Ascending aorta (tissue), 2 donors: ENCODE measurements around the gene CTSE. TPM values are rescaled to one million over a fixed set of nuclear protein-coding genes. Genes with fewer than 3 reads are reported as not detected.

ENCODE experiments used
- DNase-seq, 2 donors: peaks; one replicate each; pipeline ENCODE4 v3.0.0-alpha.2; 2019; ENCODE audit warnings: low spot score in 2 of 2
- H3K27ac ChIP-seq, 2 donors: fragments of 200-600 bp; sonication (generic); one replicate each; pipeline ENCODE4 v1.5.1; 2016 to 2017; ENCODE audit warnings: mild to moderate bottlenecking in 1 of 2
- H3K27me3 ChIP-seq: fragments of 200-600 bp; sonication (generic); one replicate; pipeline ENCODE4 v1.5.1; 2017
- H3K36me3 ChIP-seq, 2 donors: fragments of 200-600 bp; sonication (generic); one replicate each; pipeline ENCODE4 v1.5.1; 2016
- H3K4me1 ChIP-seq, 2 donors: fragments of 200-600 bp; sonication (generic); one replicate each; pipeline ENCODE4 v1.5.1; 2016 to 2017; ENCODE audit warnings: mild to moderate bottlenecking in 1 of 2
- H3K4me3 ChIP-seq, 2 donors: fragments of 200-600 bp; sonication (generic); one replicate each; pipeline ENCODE4 v1.5.1; 2016 to 2017; ENCODE audit warnings: mild to moderate bottlenecking in 1 of 2
- H3K9me3 ChIP-seq, 2 donors: fragments of 200-600 bp; sonication (generic); one replicate each; pipeline ENCODE4 v1.5.1; 2016
- CTCF ChIP-seq, 3 experiments: fragments of 200-600 bp in 2 of 3; fragments of 450-650 bp in 1 of 3; sonication (generic) in 2 of 3; IDR thresholded peaks; one replicate each; pipeline ENCODE4 v1.5.1; 2016 to 2019; ENCODE audit warnings: antibody characterized with exemption in 3 of 3, mild to moderate bottlenecking in 1 of 3, moderate library complexity in 1 of 3
- intact Hi-C: fragments of 100-400 bp; cut with DNase I; formaldehyde crosslinking; loops from one replicate; pipeline ENCODE4 v1.15.1; 2023
- total RNA-seq: library from RNA; depleted of rRNA; stranded (reverse); fragments of >200 nt; gene quantifications from one replicate; pipeline ENCODE4 v1.1.0, GENCODE V29; 2016

CTSE gene
- not detected for total RNA-seq

- H3K9me3 ChIP-seq: no peaks in the 10 kb centered on the region
- TF ChIP-seq CTCF (IDR thresholded peaks at IDR 0.05): no peak
- no peak for DNase-seq
- no peak within 1 kb of the TSS for H3K4me3 ChIP-seq
- intact Hi-C loops: no loop called here
- H3K27me3 ChIP-seq: no peaks in the 10 kb centered on the region
- H3K4me1 ChIP-seq: no peaks in the 10 kb centered on the region
- no peaks in the 10 kb centered on the region for H3K36me3 ChIP-seq
- H3K27ac ChIP-seq: no peak within 1 kb of the TSS
These were observed at the start of gene CTSE for GRCh38 chr1:206023695-206024094. CTSE (minus strand) TSS chr1:206023895; CDS start chr1:206023791, 104 bp downstream.

DNA sequence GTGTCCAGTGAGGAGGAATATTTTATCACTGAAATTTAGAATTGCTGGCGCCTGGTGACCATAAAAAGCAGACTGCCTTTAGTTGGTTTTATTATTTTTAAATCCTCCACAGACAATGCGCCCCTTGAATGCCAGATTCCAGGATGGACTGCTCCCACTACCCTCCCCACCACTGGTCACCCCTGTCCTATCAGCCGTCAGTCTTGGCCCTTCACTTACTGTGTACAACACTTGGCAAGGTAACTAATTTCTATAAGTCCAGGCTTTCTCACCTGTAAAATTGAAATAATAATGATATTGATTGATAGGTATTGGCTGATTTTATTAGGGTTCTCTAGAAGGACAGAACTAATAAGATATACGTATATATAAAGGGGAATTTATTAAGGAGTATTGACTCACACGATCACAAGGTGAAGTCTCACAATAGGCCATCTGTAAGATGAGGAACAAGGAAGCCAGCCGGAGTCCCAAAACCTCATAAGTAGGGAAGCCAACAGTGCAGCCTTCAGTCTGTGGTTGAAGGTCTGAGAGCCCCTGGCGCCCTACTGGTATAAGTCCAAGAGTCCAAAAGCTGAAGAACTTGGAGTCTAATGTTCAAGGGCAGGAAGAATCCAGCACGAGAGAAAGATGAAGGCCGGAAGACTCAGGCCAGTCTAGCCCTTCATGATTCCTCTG lies 47.1 kb upstream of the CTSE start:
- DNase-seq: no peak
- Histone ChIP-seq H3K4me3 (no peak overlapping the region), H3K27me3 (no peaks in the 10 kb centered on the region), H3K4me1 (no peaks in the 10 kb centered on the region), H3K36me3 (no peaks in the 10 kb centered on the region), H3K9me3 (no peaks in the 10 kb centered on the region), H3K27ac (no peak overlapping the region)
- TF ChIP-seq CTCF (IDR thresholded peaks at IDR 0.05): no peak
- intact Hi-C loops: no loop called here

DNA sequence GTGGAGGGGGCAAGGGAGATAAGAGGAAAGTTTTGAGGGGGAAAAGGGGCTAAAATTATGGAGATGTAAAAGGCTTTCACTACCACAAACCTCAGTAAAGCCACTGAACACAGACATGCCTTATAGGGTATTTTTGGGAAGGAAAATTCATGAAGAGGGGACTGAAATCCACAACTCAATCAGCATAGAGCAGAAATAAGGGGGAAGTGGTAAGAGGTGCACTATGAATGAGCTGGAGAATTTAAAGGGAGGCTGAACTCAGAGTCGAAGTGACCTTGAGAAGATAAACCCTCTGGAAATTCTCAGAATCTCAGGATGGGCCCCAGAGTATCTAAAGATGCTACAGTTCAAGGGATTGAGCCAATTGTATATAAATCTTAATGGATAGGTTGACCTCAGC lies 44.6 kb upstream of the CTSE start:
- Histone ChIP-seq H3K4me3 (no peak overlapping the region), H3K9me3 (no peaks in the 10 kb centered on the region), H3K4me1 (no peaks in the 10 kb centered on the region), H3K27ac (no peak overlapping the region), H3K36me3 (no peaks in the 10 kb centered on the region), H3K27me3 (no peaks in the 10 kb centered on the region)
- no peak for TF ChIP-seq CTCF (IDR thresholded peaks at IDR 0.05)
- intact Hi-C loops: no loop called here
- no peak for DNase-seq

GRCh38 chr1:206067486-206068227 lies 44.0 kb upstream of the CTSE start:
- DNase-seq: no peak
- H3K4me3 ChIP-seq: no peak overlapping the region
- H3K4me1 ChIP-seq: no peaks in the 10 kb centered on the region
- no peaks in the 10 kb centered on the region for H3K36me3 ChIP-seq
- no peaks in the 10 kb centered on the region for H3K27me3 ChIP-seq
- intact Hi-C loops: no loop called here
- H3K27ac ChIP-seq: no peak overlapping the region
- no peak for TF ChIP-seq CTCF (IDR thresholded peaks at IDR 0.05)
- H3K9me3 ChIP-seq: no peaks in the 10 kb centered on the region

DNA sequence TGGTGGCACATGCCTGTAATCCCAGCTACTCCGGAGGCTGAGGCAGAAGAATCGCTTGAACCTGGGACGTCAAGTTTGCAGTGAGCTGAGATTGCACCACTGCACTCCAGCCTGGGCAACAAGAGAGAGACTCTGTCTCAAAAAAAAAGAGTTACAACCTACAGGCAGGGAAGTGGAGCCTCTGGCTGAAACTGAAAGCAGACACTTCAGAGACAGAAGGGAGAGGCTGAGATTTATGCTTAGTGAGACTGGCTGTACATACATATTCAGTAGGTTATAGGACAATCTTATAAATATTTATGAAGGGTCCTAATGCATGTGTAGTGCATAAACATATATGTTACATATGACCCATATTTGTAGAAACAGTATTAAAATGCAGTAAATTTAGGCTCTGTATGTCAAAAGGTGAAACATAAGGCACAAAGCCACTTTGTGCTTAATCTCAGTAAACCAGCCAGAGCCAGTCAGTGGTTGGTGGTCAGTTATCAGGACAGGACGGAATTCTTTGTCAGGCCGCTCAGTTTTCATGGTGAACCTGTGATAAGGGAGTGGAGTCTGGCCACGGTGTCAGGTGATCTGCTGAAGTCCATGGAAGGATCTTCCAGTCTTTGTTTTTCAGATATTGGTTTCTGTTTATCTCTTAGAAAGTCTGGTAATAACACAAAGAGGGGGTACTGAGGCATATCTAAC lies 42.9 kb upstream of the CTSE start:
- TF ChIP-seq CTCF (IDR thresholded peaks at IDR 0.05): no peak
- Histone ChIP-seq H3K27me3 (no peaks in the 10 kb centered on the region), H3K9me3 (no peaks in the 10 kb centered on the region), H3K4me3 (no peak overlapping the region), H3K27ac (no peak overlapping the region), H3K4me1 (no peaks in the 10 kb centered on the region), H3K36me3 (no peaks in the 10 kb centered on the region)
- intact Hi-C loops: no loop called here
- no peak for DNase-seq
